Glomerular visceral epithelial cell (primary cell): ENCODE measurements around the gene ALG14.
"Not testable (repeated sequence)": the region's sequence is repeated elsewhere in the genome, so short reads cannot be mapped to it uniquely, and the experiment has no call there.

Experiments
- DNase-seq: peaks from one replicate; pipeline ENCODE4 v3.0.0-alpha.2; 2016; ENCODE audit errors: extremely low spot score

The ALG14 gene

GRCh38 chr1:95072532-95073419 is at the start of gene ALG14:
ALG14 (minus strand) TSS chr1:95072951; CDS start chr1:95072898, 53 bp downstream.
- DNase-seq = peak; percentile 93

GRCh38 chr1:95122151-95122697 is 49.5 kb upstream of the ALG14 start:
- DNase-seq = no peak

- DNase-seq = no peak
These were observed 46.5 kb upstream of the ALG14 start for GRCh38 chr1:95119273-95119672.

GRCh38 chr1:95118710-95119109 is 46.0 kb upstream of the ALG14 start:
- no peak for DNase-seq

- DNase-seq = peak; percentile 31
These were observed 45.3 kb upstream of the ALG14 start for GRCh38 chr1:95118067-95118499.

GRCh38 chr1:95117207-95118066 is 44.7 kb upstream of the ALG14 start, which contains the start of gene TLCD4:
TLCD4 (plus strand) TSS chr1:95117355; CDS start chr1:95143902, 26,547 bp downstream.
- peak; percentile 75 for DNase-seq

GRCh38 chr1:95116580-95117206 is 43.9 kb upstream of the ALG14 start:
- peak; percentile 81 for DNase-seq

GRCh38 chr1:95115708-95116137 is 43.0 kb upstream of the ALG14 start:
- DNase-seq = no peak

GRCh38 chr1:95113684-95114083 is 40.9 kb upstream of the ALG14 start:
- no peak for DNase-seq

GRCh38 chr1:95111014-95111413 is 38.3 kb upstream of the ALG14 start:
- no peak for DNase-seq

GRCh38 chr1:95108792-95109191 is 36.0 kb upstream of the ALG14 start:
- DNase-seq = no peak

GRCh38 chr1:95098196-95098595 is 25.4 kb upstream of the ALG14 start:
- DNase-seq = no peak

GRCh38 chr1:95097426-95097825 is 24.7 kb upstream of the ALG14 start:
- no peak for DNase-seq

- DNase-seq = no peak
These were observed 23.6 kb upstream of the ALG14 start for GRCh38 chr1:95096218-95096841.

- DNase-seq = no peak
These were observed 23.1 kb upstream of the ALG14 start for GRCh38 chr1:95095833-95096217.

GRCh38 chr1:95094923-95095322 is 22.2 kb upstream of the ALG14 start:
- DNase-seq = no peak

GRCh38 chr1:95093296-95093695 is 20.5 kb upstream of the ALG14 start:
- DNase-seq = no peak

- peak; percentile 21 for DNase-seq
These were observed 20.1 kb upstream of the ALG14 start for GRCh38 chr1:95092891-95093290.

- not testable (repeated sequence) for DNase-seq
These were observed 18.5 kb upstream of the ALG14 start for GRCh38 chr1:95091290-95091689.

GRCh38 chr1:95089650-95090287 is 17.0 kb upstream of the ALG14 start:
- DNase-seq = no peak

- DNase-seq = no peak
These were observed 15.6 kb upstream of the ALG14 start for GRCh38 chr1:95088303-95088702.
